Hematopoietic multipotent progenitor cell treated with erythropoietin and hydrocortisone succinate and interleukin-3 and kit ligand, for 6 days (in vitro differentiated cells): ENCODE results near the gene ZNF446.
"Not testable (repeated sequence)": the region's sequence is repeated elsewhere in the genome, so short reads cannot be mapped to it uniquely, and the experiment has no call there.

Experiments
- DNase-seq: peaks from one replicate; pipeline ENCODE4 v3.0.0-alpha.2; 2015

The ZNF446 gene

GRCh38 chr19:58507602-58508223 is 31.6 kb downstream of the ZNF446 start:
- not testable (repeated sequence) for DNase-seq

GRCh38 chr19:58509731-58510083 is 33.6 kb downstream of the ZNF446 start:
- peak; percentile 93 for DNase-seq

- DNase-seq = peak; percentile 1
Observed at GRCh38 chr19:58510084-58510862, 34.1 kb downstream of the ZNF446 start.

- DNase-seq = no peak
Observed at GRCh38 chr19:58511353-58512208, 35.4 kb downstream of the ZNF446 start, which contains the start of gene SLC27A5. Gene SLC27A5, minus strand, starts transcription at chr19:58511992. Its CDS starts 37 bp downstream, at chr19:58511955.

GRCh38 chr19:58513213-58513693 is 37.1 kb downstream of the ZNF446 start:
- DNase-seq = no peak

- DNase-seq = peak; percentile 95
Observed at GRCh38 chr19:58513694-58514563, 37.8 kb downstream of the ZNF446 start.

GRCh38 chr19:58514564-58515022 is 38.4 kb downstream of the ZNF446 start:
- DNase-seq = no peak

- DNase-seq = no peak
Observed at GRCh38 chr19:58515259-58515658, 39.1 kb downstream of the ZNF446 start.

GRCh38 chr19:58516246-58516836 is 40.2 kb downstream of the ZNF446 start:
- no peak for DNase-seq

- DNase-seq = no peak
Observed at GRCh38 chr19:58516964-58517833, 41.0 kb downstream of the ZNF446 start.

GRCh38 chr19:58518256-58519086 is 42.3 kb downstream of the ZNF446 start:
- peak; percentile 82 for DNase-seq

- peak; percentile 87 for DNase-seq
Observed at GRCh38 chr19:58519087-58519354, 42.9 kb downstream of the ZNF446 start.

GRCh38 chr19:58519355-58520256 is 43.5 kb downstream of the ZNF446 start, which contains the start of gene ZBTB45:
Gene ZBTB45, minus strand, starts transcription at chr19:58519810. Its CDS starts 2,137 bp downstream, at chr19:58517673.
- peak; percentile 97 for DNase-seq

GRCh38 chr19:58520257-58520599 is 44.1 kb downstream of the ZNF446 start:
- DNase-seq = no peak

- DNase-seq = no peak
Observed at GRCh38 chr19:58521651-58522050, 45.5 kb downstream of the ZNF446 start.

- no peak for DNase-seq
Observed at GRCh38 chr19:58522709-58523108, 46.6 kb downstream of the ZNF446 start.

- DNase-seq = peak; percentile 0
Observed at GRCh38 chr19:58529405-58529804, 53.3 kb downstream of the ZNF446 start.
